Kidney capillary endothelial cell (primary cell): ENCODE results near the gene EXOC4.
A peak's percentile ranks its signal among the peaks of the same experiment; 100 is the strongest.
"Not testable (repeated sequence)": the region's sequence is repeated elsewhere in the genome, so short reads cannot be mapped to it uniquely, and the experiment has no call there.

Experiments
- DNase-seq: peaks from one replicate; pipeline ENCODE4 v3.0.0-alpha.2; 2018; ENCODE audit warnings: low spot score

The EXOC4 gene

DNA sequence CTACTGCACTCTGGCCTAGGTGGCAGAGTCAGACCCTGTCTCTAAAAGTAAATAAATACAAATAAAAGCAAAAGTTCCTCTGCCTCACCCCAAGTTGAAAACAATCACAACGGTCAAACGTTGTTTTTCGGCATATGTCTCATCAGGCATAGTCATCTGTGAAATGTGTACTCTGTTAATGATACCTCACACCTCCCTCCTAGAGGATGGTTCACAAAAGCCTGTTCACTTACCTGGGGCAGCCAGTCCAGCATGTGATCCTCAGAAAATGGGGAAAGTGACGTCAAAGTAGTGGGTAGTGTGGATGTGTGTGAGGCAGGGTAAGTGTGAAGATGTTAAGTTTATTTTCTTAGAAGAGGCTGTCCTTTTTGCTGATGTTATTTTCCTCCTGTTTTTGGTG lies 620.3 kb downstream of the EXOC4 start:
- no peak for DNase-seq

DNA sequence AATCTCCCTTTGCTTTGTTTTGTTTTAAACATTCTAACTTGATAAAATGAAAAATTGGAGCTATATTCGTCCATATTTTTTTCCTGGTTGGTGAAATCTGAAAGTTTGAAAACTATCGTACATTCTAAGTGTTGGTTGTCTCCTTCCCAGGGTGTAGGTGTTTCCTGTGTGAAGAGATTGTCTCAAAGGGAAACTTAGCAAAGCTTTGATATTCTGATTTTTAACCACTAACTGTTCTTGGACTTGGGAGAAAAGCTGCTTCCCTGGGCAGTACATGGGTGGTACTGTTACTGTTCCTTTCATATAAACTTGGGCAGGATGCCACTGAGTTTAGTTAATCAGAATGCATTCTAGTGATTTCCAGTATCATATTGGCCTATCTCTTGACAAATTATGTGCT lies 620.8 kb downstream of the EXOC4 start:
- no peak for DNase-seq

DNA sequence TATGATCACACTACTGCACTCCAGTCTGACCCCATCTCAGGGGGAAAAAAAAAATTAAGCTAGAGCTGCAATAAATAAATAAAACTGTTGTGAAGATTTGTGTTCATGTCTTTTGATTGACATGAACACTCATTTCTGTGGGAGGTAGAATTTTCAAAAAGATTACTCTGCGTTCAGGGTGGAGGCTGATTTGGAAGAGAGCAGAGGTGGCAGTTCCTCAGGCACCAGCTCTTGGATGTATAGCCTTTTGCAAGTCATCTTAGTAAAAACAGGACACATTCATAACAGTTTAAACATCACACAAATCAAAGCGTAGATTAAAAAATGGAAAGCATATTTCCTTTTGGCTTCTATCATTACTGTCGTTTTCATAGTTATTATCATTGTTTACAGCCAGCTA lies 630.7 kb downstream of the EXOC4 start:
- DNase-seq = no peak

DNA sequence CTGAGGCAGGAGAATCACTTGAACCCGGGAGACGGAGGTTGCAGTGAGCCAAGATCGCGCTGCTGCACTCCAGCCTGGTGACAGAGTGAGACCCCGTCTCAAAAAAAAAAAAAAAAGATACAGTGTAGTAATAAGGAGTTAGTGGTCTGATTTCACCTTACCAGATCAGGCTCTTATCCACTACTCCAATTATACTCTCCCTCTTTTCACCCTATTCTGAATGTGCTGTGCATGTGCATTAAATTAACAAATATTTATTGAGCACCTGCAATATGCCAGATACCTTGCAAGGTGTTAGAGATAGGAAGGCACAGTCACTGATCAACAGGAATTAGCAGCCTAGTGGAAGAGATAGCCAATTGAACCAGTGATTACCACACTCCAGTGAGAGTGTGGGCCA lies 632.3 kb downstream of the EXOC4 start:
- no peak for DNase-seq

DNA sequence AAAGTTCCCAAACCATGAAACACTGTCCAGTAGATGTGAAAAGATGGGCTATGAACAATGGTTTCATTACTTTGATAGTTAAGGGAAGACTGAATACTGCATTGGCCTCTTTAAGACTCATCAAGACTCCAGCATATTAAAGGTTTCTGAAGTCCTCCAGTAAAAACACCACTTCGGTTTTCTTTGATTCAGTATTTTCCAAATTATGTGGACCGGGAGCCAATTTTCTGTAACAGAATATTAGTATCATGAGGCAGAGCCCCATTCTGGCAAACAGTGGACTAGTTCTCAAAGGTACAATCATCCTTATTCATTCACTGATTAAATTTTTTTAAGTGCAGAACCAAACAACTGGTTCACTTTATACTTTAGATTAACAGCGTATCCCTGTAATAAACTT lies 633.2 kb downstream of the EXOC4 start:
- DNase-seq = no peak

DNA sequence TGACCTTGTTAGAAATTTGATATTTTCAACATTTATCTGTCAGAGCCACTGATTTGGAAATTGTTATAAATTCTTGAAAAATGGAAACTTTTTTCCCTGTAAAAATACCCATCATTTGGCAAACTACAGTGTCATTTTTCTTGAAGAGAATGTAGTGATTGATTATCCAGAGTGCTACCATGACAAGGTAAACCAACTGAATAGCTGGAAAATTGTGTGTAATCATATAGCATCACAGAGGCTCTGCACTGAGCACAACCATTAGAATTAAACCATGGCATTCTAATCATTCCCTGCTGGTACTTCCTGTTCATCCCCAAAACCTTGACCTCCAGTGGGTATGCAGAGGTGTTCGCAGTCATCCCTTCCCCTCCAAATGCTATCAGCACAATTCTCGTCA lies 633.9 kb downstream of the EXOC4 start:
- DNase-seq = no peak

DNA sequence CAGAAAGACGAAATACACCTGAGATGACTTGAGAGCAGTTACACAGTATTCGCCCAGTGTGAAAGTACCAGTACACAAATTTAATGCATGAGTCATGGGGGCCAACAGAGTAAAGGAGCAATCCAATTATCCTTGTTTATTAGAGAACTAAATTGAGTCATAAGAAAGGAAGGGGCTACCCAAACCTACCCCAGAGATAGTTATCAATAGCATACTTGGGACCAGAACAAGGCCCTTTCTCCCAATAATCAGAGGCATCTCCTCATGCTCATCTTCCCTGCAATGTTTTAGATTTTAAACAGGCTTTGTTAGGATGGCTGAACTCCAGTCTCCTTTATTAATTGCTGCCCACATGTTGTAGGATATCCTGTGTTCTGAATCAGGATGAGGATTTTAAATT lies 634.6 kb downstream of the EXOC4 start:
- no peak for DNase-seq

DNA sequence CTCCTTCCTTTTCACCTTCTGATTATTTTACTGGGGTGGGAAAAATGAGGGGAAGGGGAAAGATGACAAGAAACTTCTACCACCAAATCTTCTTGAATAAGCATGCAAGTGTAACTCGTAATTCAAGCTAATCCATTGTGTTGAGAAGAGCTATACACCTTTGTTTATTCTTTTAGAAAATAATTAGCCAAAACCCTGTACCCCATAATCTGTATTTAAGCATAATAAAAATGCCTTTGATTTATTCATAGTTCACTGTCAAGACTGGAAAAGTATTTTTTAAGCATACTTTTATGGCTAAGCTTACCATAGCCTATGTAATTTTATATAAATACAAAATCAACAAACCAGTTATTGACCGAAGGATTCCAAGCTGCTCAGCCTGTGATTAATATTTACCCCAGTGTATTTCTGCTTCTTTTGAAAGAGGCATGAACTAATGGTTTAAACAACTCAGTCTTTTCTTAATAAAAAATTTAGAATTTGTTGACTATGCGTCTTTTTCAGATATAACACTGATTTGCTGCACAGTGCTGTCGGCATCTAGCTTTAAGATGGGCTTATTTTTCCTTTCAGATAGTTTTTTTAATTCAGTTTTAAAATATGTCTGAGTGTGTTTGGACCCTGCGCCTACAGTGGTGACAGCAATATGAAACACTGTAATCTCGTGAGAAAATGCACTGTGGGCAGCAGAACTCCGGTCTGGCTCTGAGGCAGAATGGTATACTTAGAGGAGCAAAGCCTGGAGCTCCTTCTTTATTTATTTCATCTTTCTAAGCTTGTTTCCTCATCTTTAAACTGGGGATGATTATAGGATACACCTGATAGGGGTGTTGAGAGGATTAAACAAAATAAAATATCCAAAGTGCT lies 635.4 kb downstream of the EXOC4 start:
- no peak for DNase-seq

DNA sequence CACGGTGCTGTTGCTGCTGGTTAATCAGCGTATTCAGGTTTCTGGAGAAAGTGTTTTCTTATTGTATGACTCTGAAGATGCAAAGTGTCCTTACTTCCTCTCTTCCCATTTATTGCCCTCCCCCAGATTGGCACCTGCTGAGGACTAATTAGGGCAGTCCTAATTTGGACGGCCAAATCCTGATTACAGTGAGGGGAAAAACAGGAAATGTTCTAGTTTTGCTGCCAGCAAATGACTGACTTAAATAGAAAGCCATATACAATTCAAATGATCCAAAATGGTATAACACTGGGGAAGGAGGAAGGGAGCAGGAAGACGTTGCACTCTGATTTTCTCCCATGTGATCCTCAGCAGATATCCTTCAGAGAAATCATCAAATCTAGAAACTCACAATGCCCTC lies 651.9 kb downstream of the EXOC4 start:
- DNase-seq = no peak

DNA sequence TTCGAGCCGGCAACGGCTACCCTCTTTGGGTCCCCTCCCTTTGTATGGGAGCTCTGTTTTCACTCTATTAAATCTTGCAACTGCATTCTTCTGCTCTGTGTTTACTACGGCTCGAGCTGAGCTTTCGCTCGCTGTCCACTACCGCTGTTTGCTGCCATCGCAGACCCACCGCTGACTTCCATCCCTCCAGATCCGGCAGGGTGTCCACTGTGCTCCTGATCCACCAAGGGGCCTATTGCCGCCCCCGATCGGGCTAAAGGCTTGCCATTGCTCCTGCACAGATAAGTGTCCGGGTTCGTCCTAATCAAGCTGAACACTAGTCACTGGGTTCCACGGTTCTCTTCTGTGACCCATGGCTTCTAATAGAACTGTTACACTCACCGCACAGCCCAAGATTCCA lies 653.7 kb downstream of the EXOC4 start:
- DNase-seq = not testable (repeated sequence)

DNA sequence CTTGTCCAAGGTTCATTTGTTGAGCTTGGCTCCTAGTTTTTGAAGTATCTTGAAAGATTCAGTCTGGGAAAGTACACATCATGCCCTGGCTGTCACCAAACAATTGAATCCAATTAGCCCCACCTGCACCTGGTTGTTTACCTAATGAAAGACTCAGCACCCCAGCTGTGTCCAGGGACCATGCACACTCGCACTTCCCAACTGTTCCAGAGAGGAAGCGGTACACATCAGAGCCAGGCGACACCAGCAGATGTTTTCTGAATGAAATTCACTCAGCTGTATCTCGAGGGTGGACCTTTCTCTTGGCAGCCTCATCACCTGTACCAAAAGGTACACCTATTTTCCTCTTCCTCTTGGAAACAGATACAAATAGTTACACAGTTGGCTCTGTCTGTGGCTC lies 657.9 kb downstream of the EXOC4 start:
- DNase-seq = no peak

DNA sequence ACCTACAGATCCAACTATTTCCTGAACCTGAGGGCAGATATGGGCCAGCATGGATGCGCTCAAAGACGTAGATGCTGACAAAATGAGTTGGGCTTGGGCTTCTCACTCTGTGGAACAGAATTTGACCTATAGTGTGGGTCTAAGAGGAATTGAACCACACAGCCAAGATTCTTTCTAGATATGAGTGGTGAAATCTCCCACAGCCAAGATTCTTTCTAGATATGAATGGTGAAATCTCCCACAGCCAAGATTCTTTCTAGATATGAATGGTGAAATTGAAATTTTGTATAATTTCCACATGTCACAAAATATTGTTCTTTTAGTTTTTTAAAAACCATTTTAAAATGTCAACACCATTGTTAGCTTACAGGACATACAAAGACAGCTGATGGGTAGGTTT lies 658.8 kb downstream of the EXOC4 start:
- no peak for DNase-seq

DNA sequence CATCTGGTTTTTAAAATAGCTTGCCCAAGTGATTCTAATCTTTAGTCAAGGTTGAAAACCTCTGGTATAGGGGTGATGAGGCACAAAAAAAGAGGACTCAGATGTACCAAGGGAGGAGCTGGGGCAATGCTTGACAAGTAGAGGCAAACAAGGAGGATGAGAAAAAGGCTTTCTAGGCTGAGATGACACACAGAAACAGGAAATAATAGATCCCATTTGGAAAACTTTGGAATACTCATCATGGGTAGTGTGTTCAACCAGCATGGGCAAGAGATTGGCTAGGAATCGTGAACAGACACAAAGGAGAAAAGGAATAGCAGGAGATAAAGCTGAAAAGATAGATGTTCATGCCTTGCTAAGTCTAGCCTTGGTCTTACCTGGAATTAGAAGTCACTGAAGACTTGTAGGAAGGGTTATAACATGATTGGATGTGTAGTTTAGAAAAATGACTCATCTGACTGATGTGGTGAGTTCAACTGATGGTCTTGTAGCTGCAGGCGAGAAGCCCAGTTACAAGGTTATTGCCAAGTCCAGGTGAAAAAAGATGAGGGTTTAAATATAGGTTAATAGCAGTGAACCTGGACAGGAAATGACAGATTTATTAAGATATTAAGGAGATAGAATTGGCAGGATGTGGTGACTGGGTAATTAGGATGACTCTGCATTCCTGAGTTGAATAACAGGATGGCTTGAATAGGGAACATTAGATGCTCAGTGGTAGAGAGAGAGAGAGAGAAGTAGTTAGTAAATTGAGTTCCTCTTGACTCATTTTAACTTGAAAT lies 660.2 kb downstream of the EXOC4 start:
- DNase-seq = peak; percentile 70

DNA sequence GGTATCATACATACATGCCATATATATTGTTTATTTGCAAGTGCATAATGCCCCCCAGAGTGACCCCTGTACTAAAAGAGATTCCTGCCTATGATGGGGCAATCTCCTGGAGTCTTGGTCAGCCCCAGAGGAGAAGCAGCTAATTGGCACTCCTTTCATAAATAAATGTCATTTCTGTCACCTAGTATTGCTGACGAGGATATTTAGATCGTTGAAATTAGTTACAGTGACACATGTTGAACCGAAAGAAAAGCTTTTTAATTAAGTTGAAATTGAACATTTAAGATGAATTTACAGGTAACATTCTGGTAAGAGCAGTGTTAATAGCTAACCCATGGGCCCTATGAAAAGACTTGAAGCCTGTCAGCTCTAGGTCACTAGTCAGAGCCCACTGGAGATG lies 663.7 kb downstream of the EXOC4 start:
- DNase-seq = no peak

DNA sequence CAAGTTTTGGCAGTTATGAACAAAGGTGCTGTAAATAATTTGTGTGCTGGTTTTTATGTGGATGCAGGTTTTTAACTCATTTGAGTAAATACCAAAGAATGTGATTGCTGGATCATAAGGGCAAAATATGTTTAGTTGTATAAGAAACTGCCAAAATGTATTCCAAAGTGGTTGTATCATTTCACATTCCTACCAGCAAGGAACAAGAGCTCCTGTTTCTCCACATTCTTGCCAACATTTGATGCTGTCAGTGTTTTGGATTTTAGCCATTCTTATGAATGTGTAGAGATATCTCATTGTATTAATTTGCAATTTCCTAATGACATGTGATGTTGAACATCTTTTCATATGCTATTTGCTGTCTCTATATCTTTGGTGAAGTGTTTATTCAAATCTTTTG lies 666.9 kb downstream of the EXOC4 start:
- DNase-seq = no peak

DNA sequence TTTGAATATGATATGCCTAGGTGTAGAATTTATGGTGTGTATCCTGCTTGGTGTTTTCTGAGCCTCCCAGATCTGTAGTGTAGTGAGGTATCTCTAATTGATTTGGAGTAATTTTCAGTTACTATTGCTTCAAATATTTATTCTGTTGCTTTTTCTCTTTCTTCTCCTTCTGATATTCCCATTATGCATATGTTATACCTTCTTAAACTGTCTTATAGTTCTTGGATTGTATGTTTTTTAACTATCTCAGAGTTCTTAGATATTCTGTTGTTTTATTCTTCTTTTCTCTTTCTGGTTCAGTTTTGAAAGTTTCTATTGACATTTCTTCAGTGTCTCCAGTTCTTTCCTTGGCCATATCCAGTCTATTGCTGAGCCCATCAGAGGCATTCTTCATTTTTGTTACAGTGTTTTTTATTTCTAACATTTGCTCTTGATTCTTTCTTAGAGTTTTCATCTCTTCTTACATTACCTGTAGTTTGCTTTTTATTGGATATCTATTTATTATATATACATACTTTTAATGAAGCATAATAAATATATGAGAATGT lies 668.8 kb downstream of the EXOC4 start:
- no peak for DNase-seq

DNA sequence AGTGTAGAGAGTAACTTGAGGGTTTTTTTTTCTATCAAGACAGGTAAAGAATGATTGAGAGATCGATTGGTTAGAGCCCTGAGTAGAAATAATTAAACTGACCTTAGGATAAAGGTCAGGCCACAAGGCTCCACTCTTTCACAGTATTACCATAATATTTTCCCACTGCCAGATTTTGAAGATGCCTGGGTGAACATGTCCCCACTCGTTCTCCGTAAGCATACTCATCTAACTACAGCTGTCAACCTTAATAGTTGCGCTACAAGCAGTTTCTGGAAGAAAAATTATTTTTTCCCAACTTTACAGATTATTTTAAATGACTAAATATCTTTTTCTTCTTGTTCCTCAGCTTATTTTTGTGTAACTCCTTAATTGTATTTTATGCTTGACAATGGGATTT lies 671.1 kb downstream of the EXOC4 start:
- DNase-seq = no peak

DNA sequence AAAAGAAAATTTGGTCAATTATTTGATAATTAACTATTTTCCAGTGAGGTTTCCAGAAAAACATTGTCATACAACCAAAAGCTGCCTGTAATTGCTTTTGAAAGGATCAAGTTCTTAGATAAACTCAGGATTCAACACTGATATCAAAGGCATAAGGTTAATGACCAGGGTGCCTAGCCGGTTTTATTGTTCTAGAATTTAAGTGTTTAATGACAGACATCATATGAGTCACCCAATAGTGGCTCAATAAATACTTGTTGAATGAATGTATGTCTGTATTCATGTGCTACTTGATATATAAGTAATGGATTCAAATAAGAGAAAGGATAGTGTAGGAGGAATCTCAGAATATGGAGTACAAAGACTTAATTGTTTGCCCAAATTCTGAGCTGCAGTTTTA lies 678.2 kb downstream of the EXOC4 start:
- no peak for DNase-seq

DNA sequence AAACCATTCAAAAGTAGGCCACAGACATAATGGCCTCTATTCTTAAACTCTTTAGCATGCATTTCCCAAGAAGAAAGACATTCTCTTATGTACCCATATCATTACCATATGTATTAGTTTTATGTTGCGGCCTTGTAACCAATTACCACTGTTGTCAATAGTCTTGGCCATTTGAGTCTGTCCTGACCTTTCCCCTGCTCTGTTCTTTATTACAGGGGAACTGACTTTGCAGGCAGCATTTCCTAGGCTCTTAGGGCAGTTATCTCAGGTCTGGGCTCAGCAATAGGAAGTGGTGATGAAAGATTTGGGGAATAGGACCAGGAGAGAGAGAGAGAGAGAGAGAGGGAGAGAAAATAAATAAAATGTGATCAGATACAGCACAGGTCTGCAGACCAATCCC lies 679.7 kb downstream of the EXOC4 start:
- no peak for DNase-seq

DNA sequence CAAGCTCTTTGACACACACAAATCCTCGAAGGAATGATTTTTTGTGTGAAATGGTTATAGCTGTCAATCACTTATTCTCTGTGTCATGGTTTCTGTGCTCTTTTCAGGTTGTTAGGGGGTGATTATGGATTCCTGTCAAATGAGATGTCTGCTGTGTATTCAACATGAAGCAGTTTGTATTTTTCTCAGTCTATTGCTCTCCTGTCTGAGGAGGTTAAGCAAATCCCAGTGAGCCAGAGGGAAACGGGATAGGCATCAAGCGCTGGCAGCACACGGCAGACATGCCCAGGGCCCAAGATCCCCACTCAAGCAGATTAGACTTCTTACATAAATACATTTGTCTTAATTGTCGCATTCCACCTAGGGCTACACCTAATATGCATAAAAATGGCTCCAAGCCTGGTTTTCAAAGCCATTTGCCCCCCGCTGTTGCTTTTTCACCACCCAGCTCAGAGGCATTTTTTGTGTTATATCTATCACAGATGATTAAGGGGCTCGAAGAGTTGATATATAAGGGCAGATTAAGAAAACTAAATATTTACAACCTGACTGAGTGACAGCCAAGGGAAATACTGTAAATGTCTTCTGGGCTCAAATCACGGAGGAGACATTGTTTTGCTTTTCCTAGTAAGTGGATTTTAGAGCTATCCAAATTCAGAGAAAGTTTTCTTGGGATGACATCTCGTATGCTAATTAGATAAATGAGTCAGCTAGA lies 681.5 kb downstream of the EXOC4 start:
- no peak for DNase-seq

DNA sequence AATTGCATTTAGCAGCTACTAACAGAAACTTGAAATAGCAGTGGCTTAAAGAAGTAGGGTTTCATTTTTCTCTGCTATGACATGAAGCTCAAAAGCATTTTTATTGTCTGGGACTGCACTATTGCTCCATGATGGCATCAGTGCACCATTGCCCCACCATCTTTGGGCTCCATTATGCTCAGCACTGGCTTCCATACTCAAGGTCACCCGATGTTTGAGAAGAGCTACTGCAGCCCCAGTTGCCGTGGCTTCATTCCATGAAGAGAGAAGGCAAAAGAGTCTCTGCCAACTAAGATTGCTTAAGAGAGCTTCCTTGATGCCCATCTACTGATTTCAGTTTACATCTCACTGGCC lies 682.1 kb downstream of the EXOC4 start:
- no peak for DNase-seq

DNA sequence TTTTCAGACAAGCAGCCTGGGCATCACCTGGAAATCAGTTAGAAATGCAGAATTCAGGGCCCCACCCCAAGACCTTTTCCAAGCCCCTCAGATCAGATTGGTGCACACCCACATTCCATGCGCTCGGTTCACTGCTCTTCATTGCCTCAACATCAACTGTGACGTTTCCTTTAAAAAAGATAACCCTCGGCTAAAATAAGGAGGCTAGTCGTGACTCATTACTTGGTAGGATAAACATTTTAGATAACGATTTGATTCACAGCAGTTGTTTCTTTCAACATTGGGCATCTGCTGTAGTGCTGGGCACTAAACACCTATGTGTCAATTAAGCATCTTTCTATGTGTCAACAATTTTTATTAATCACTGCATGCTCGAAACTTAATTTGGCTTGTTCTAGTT lies 683.2 kb downstream of the EXOC4 start:
- DNase-seq = no peak

DNA sequence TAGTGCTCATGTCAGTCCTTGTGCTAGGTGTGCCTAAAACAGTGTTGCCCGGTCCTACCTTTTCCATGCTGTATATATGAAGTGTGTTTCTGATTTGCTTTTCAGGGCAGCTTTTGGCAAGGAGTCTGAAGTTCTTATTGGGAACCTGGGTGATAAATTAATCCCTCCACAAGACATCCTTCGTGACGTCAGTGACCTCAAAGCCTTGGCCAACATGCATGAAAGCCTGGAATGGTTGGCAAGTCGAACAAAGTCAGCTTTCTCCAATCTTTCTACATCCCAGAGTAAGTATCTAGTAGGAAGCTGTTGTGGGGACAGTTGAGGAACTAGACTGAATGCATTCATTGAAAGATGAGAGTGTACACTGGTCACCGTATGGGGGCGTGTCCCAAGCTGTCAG lies 684.9 kb downstream of the EXOC4 start:
- DNase-seq = no peak
